Anterior cingulate cortex (tissue), 58 donors: Measurements from ENCODE around the gene SNX7.

Experiments
- DNase-seq, 58 donors: peaks; one replicate each; lab custom pipeline; 2025; lab: John Stamatoyannopoulos, UW

SNX7 gene

GRCh38 chr1:98763488-98764150 is 102.1 kb downstream of the SNX7 start:
- DNase-seq, result no peak

GRCh38 chr1:98764485-98764884 is 103.0 kb downstream of the SNX7 start:
- no peak for DNase-seq

- no peak for DNase-seq
Observed at GRCh38 chr1:98766255-98766654, 104.7 kb downstream of the SNX7 start.

GRCh38 chr1:98769162-98769561 is 107.6 kb downstream of the SNX7 start:
- DNase-seq, result no peak

- no peak for DNase-seq
Observed at GRCh38 chr1:98781906-98782305, 120.4 kb downstream of the SNX7 start.

- DNase-seq, result no peak
Observed at GRCh38 chr1:98783821-98784220, 122.3 kb downstream of the SNX7 start.

GRCh38 chr1:98791498-98791897 is 130.0 kb downstream of the SNX7 start:
- no peak for DNase-seq

- no peak for DNase-seq
Observed at GRCh38 chr1:98792123-98792522, 130.6 kb downstream of the SNX7 start.

- no peak for DNase-seq
Observed at GRCh38 chr1:98793136-98793535, 131.6 kb downstream of the SNX7 start.

- DNase-seq, result peak in 12 of 58 donors; percentile 1 to 35 (median 10)
Observed at GRCh38 chr1:98794196-98794886, 132.8 kb downstream of the SNX7 start.

GRCh38 chr1:98796049-98796448 is 134.5 kb downstream of the SNX7 start:
- no peak for DNase-seq

- DNase-seq, result no peak
Observed at GRCh38 chr1:98797506-98797905, 136.0 kb downstream of the SNX7 start.
